Right lobe of liver (tissue), 4 donors: Measurements from ENCODE around the gene PRSS12.
"Not testable (repeated sequence)": the region's sequence is repeated elsewhere in the genome, so short reads cannot be mapped to it uniquely, and the experiment has no call there.

Source experiments
- POLR2A ChIP-seq: fragments of 450-650 bp; IDR thresholded peaks from one replicate; pipeline ENCODE4 v1.6.1; 2017; ENCODE audit warnings: antibody characterized with exemption, mild to moderate bottlenecking
- TF ChIP-seq, protein P1 (sequence below), 4 donors: fragments of 200-600 bp in 3 of 4; fragments of 450-650 bp in 1 of 4; IDR thresholded peaks; one replicate each; pipeline versions ENCODE4 v1.5.1 to v1.8.0; 2016 to 2022; ENCODE audit warnings: antibody characterized with exemption in 4 of 4, mild to moderate bottlenecking in 2 of 4
- donor health status: DM: no; HTN: no; CAD: no.
- donor health status: DM: no; HTN: no; CAD: no.
- donor health status: DM: no; HTN: yes; CAD: no.

DNA sequence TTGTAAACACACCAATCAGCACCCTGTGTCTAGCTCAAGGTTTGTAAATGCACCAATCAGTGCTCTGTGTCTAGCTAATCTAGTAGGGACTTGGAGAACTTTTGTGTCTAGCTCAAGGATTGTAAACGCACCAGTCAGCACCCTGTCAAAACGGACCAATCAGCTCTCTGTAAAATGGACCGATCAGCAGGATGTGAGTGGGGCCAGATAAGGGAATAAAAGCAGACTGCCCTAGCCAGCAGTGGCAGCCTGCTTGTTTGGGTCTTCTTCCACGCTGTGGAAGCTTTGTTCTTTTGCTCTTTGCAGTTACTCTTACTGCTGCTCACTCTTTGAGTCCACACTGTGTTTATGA, 86.7 kb downstream of the PRSS12 start:
- TF ChIP-seq, protein P1, sequence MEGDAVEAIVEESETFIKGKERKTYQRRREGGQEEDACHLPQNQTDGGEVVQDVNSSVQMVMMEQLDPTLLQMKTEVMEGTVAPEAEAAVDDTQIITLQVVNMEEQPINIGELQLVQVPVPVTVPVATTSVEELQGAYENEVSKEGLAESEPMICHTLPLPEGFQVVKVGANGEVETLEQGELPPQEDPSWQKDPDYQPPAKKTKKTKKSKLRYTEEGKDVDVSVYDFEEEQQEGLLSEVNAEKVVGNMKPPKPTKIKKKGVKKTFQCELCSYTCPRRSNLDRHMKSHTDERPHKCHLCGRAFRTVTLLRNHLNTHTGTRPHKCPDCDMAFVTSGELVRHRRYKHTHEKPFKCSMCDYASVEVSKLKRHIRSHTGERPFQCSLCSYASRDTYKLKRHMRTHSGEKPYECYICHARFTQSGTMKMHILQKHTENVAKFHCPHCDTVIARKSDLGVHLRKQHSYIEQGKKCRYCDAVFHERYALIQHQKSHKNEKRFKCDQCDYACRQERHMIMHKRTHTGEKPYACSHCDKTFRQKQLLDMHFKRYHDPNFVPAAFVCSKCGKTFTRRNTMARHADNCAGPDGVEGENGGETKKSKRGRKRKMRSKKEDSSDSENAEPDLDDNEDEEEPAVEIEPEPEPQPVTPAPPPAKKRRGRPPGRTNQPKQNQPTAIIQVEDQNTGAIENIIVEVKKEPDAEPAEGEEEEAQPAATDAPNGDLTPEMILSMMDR (IDR thresholded peaks at IDR 0.05) = not testable (repeated sequence)
- TF ChIP-seq POLR2A = not testable (repeated sequence)
